HG03378 (cell line): ENCODE measurements around the gene BANP.
A peak's percentile ranks its signal among the peaks of the same experiment; 100 is the strongest.
"Not testable (repeated sequence)": the region's sequence is repeated elsewhere in the genome, so short reads cannot be mapped to it uniquely, and the experiment has no call there.

Experiments
- ATAC-seq: cut with Tn5 transposase; IDR thresholded peaks from one replicate; pipeline ENCODE4 v1.9.1; 2021; ENCODE audit warnings: mild to moderate bottlenecking, moderate library complexity; ENCODE audit not compliant: unreplicated experiment

Gene BANP

DNA sequence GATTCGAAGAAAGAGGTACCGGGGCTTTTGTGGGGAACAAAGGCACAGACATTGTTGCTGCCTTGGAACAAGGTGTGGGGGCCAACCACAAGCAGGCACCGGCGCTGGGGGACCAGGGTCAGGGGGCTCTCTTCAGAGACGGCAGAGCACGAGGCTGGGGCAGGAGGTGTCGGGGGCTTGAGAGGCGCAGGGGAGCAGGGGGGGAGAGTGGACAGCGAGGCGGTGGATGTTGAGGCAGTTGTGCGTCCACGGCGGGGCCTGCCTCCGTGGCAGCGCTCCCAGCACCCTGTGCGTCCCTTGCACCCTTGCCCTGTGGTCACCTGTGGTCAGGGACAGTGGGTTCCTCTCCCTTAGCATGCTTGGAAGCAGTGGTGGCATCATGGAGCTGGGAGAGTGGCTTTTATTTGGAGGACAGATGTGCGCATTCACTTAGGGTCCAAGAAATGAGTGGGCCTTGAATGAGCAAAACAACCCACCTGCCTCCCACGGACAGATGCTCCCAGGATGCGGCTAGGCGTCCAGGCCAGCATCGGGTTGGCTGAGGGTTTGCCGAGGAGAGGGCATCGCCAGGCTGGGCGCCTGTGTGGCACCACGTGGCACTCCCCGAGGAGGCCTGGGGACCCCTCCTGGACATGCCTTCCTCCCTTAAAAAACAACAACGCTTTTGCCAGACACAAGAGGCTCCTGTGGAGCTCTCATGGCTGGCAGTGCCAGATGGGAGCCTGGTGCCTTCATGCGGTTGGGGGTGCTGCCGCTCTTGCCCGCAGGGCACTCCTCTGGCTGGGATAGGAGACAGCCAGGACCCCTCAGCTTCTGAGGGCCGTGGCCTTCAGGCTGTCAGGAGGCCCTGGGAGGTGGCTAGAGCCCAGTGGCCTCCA, 113.0 kb downstream of the BANP start:
- ATAC-seq, result no peak

DNA sequence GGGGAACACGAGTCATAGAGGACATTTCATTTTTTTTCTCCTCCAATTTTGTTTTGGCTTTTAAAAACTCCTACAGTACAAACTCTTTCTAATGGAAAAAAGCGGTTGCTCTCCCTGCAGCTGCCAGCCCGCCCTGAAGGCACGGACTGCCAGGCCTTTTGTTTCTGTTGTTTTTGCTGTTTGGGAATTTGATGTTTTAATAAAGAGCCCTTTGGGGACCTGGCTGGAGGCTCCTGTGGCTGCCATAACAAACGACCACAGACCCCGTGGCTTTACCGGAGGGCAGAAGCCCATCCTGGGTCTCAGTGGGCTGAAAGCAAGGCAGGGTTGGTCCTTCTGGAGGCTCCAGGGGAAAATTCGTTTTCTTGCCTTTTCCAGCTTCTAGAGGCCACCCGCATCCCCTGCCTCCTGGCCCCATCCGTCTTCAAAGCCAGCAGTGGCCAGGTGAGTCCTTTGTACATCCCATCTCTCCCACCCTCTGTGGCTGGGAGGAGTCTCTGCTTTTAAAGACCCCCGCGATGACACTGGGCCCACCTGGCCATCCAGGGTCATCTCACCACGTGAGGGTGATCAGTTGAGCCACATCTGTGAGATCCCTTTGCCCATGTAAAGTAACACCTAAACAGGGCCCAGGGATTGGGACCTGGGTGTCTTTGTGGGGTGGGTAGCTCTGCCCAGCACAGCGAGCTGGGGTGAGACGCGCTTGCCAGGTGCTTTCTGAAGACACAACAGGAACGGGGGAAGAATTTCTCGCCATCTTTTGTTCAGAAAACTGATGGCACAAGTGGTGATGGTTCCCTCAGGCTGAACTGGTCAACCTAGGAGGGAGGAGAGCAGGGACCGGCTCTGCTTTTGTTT, 113.9 kb downstream of the BANP start:
- no peak for ATAC-seq

GRCh38 chr16:88065747-88066142, 114.5 kb downstream of the BANP start:
- no peak for ATAC-seq

DNA sequence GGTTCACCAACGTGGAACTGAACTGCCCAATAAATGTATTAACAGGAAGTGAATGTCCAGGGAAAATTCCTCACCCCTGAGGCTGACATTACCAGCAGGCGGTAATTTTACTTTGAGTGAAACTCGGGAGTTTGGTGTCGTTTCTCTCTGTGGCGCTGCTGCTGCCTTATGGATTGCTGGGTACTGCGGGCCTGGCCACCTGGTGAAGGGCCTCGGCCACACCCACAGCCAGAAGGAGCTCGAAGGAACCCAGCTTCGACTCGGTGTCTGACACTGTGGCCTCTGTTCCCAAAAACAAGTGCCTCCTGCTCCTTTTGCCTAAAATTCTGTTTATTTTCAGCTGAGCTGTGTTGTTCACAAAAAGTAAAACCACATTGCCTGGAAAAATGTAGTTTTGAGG, 115.0 kb downstream of the BANP start:
- ATAC-seq, result no peak

GRCh38 chr16:88066680-88067529, 115.7 kb downstream of the BANP start:
- no peak for ATAC-seq

- no peak for ATAC-seq
Measured at GRCh38 chr16:88067530-88068411, 116.5 kb downstream of the BANP start.

GRCh38 chr16:88068476-88069396, 117.5 kb downstream of the BANP start:
- no peak for ATAC-seq

DNA sequence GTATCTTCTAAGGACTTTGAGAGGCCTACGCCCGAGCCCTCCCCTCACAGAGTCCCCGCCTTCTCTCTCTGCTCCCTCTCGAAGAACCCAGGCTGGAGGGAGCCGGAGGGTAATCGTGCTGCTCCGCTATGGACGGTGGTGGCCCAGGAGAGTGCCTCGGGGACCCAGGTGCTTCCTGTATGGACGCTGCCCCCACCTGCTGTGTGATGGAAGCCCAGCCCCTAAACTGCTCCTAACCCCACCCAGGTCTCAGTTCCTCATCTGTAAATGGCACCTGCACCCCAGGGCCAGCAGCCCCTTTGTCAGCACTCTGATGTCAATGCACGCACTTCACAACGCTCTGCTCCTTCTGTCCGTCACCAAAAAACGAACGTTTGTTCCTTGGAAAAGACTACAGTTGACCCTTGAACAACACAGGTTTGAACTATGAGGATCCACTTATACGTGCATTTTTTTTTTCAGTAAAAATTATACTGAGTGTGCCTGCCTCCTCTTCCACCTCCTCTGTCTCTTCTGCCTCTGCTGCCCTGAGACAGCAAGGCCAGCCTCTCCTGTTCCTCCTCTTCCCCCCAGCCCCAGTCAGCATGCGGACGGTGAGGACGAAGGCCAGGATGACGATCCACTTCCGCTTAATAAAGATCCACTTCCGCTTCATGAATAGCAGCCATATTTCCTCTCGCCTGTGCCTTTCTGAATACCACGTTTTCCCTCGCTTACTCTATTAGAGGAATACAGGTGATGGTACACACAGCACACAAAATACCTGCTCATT, 118.3 kb downstream of the BANP start:
- ATAC-seq, result peak; percentile 68

DNA sequence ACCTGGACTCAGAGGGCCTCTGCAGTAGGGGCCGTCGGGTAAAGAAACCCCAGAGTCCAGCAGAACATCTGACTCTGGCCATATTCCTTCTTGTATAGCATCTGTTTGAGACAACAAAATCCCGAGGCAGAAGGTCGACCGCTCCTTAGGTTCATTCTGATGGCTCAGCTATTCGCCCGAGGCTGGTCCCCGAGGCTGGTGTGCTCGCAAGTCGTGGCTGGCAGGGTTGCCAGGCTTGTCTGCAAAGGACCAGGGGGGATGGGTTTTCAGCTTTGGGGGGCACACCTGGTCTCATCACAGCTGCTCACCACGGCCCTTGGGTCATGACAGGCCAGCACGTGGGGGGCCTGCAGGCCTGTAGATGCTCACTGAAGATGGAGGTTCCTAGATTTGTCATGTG, 119.1 kb downstream of the BANP start:
- no peak for ATAC-seq

DNA sequence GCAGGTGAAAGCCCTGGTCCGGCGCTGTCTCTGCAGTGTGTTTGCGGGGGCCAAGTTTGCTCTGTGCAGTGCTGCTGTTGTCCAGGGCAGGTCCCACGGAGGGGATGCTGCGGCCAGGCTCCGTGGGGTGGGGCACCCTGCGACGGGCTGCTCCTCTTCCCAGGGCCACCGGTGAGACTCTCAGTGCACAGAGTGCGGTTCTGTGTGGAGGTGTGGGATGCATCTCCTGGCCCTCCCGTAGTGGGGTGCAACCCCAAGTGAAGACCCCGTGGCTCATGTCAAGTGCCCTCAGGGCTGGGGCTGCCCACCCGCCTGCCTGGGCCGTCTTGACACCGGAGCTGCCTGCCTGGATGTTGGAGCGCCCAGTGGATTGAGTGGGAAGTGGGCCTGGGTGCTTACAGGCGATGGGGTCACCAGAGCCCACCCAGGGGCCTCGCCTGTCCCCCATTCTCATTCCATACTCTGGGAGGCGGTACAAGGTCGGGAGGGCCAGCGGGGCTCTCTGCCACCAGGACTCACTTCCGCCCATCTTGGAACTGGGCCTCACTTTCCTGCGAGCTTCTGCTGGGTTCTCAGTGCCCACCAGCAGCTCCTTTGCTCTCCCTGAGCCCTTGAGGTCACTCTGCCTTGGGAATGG, 119.9 kb downstream of the BANP start:
- ATAC-seq, result no peak

DNA sequence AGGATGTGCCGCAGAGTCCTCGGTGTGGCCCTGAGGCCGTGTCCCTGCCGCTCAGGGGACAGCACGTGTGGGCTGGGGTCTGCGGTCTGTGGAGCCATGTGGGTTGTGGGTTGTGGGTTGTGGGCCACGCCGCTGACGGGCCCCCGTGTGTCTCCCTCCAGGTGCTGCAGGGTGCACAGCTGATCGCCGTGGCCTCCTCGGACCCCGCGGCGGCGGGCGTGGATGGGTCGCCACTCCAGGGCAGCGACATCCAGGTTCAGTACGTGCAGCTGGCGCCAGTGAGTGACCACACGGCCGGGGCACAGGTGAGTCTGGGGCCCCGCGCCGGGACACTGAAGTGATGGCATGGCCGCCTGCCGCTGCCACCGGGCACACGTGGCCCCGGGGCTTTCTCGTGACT, 120.7 kb downstream of the BANP start:
- no peak for ATAC-seq

DNA sequence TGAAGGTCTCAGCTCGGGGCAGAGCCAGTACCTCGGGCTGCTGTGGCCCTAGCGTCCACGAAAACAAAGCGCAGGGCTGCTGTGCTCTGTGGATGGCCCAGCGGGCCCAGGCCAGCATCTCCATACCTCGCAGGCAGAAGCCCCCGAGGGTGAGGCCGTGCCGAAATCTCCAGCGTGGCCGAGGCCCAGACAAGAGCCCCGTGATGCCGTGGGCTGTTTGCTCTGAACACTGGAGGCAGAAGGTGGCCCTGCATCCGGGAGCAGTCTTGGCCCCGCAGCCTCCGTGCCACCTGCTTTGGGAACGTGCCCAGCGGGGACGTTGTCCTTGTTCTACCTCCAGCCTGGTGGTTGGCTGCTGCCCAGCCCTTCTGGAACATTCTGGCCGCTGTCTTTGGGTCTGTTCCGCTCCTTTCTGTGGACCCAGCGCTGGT, 121.4 kb downstream of the BANP start:
- ATAC-seq, result no peak

DNA sequence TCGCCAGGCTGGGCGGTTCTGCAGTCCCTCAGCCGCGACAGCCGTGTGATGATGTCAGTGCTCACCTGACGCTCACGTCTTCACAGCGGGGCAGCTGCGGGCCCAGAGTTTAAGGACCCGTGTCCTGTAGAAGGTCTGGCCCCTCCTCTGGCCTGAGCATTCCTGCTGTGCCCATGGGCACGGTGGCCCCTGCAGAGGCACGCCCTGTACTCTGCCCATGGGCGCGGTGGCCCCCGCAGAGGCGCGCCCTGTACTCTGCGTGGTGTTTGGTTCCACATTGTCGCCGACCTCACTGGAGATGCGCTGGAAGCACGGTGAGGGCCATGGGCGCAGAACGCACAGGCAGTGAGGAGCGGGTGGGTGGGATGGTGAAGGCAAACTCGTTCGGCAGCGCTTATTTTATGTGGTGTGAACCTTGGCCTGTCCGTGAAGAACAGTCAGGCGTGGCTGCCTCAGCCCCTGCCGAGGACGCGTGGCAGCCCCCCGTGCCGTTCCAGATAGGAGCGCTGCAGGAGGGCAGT, 122.0 kb downstream of the BANP start:
- no peak for ATAC-seq

- no peak for ATAC-seq
Measured at GRCh38 chr16:88074041-88074440, 122.8 kb downstream of the BANP start.

- no peak for ATAC-seq
Measured at GRCh38 chr16:88076211-88076931, 125.1 kb downstream of the BANP start.

DNA sequence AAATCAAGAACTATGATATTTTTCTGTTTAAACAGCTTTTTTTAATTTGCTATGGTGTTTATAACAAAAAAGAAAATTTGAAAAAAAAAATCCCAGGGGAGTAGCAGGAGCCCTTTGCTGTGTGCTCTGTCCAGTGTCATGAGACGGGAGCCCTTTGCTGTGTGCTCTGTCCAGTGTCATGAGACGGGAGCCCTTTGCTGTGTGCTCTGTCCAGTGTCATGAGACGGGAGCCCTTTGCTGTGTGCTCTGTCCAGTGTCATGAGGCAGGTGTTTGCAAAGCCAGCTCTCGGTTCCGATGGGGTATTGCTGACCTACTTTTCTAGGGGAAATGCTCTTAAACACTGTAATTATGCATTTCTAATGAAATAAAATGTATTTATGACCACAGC, 125.7 kb downstream of the BANP start:
- ATAC-seq, result not testable (repeated sequence)
